ENCODE measurements around the gene RAPGEF5.

GRCh38 chr7:22196429-22196828, 160.5 kb downstream of the RAPGEF5 start:
- TF ChIP-seq CTCF (IDR thresholded peaks at IDR 0.05; ENCODE audit: insufficient read depth, low read length) (no peak), POLR2AphosphoS5 (IDR thresholded peaks at IDR 0.05; ENCODE audit: low read depth) (no peak), GABPA (IDR thresholded peaks at IDR 0.05; ENCODE audit: low read depth) (no peak)
- TF ChIP-seq, protein P1, sequence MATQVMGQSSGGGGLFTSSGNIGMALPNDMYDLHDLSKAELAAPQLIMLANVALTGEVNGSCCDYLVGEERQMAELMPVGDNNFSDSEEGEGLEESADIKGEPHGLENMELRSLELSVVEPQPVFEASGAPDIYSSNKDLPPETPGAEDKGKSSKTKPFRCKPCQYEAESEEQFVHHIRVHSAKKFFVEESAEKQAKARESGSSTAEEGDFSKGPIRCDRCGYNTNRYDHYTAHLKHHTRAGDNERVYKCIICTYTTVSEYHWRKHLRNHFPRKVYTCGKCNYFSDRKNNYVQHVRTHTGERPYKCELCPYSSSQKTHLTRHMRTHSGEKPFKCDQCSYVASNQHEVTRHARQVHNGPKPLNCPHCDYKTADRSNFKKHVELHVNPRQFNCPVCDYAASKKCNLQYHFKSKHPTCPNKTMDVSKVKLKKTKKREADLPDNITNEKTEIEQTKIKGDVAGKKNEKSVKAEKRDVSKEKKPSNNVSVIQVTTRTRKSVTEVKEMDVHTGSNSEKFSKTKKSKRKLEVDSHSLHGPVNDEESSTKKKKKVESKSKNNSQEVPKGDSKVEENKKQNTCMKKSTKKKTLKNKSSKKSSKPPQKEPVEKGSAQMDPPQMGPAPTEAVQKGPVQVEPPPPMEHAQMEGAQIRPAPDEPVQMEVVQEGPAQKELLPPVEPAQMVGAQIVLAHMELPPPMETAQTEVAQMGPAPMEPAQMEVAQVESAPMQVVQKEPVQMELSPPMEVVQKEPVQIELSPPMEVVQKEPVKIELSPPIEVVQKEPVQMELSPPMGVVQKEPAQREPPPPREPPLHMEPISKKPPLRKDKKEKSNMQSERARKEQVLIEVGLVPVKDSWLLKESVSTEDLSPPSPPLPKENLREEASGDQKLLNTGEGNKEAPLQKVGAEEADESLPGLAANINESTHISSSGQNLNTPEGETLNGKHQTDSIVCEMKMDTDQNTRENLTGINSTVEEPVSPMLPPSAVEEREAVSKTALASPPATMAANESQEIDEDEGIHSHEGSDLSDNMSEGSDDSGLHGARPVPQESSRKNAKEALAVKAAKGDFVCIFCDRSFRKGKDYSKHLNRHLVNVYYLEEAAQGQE (IDR thresholded peaks at IDR 0.05; ENCODE audit: insufficient replicate concordance, low read depth), result no peak

Data from HL-60 (cell line).